Measurements from ENCODE around the gene KLF13.

- TF ChIP-seq CTCF (IDR thresholded peaks at IDR 0.05) = no peak
- no peak for TF ChIP-seq POLR2AphosphoS5 (IDR thresholded peaks at IDR 0.05; ENCODE audit: low read depth, low read length)
- no peak for TF ChIP-seq SIN3A (IDR thresholded peaks at IDR 0.05; ENCODE audit: borderline replicate concordance, insufficient read depth, low read depth, low read length)
- TF ChIP-seq TCF7L2 (IDR thresholded peaks at IDR 0.05; ENCODE audit: low read depth, low read length) = no peak
Measured at GRCh38 chr15:31381801-31382712, 55.4 kb downstream of the KLF13 start.
